Sigmoid colon (tissue), 4 donors: ENCODE data around the gene CRY2.

Experiments used
- CTCF ChIP-seq, 4 experiments: fragments of 450-650 bp in 3 of 4; fragments of 200-600 bp in 1 of 4; IDR thresholded peaks; one replicate each; pipeline ENCODE4 v1.5.1; 2016 to 2019; ENCODE audit warnings: antibody characterized with exemption in 4 of 4, mild to moderate bottlenecking in 3 of 4, moderate library complexity in 2 of 4
- POLR2AphosphoS5 ChIP-seq, 4 donors: sonication (generic); formaldehyde crosslinking; IDR thresholded peaks; one replicate each; pipeline ENCODE4 v1.6.1; 2017; ENCODE audit warnings: antibody characterized with exemption in 4 of 4

GRCh38 chr11:45843158-45843924 lies 3.9 kb upstream of the CRY2 start:
- TF ChIP-seq CTCF (IDR thresholded peaks at IDR 0.05) (peak; percentile 90 to 96 (median 94)), POLR2AphosphoS5 (IDR thresholded peaks at IDR 0.05) (peak; percentile 24 to 85 (median 68))
